OCI-M2 (cell line): ENCODE measurements around the gene PEBP1.

Experiments used
- DNase-seq: peaks from one replicate; lab custom pipeline; 2025; ENCODE audit not compliant: unreplicated experiment; lab: John Stamatoyannopoulos, UW

PEBP1 gene

GRCh38 chr12:118190266-118190665 is 54.3 kb downstream of the PEBP1 start:
- DNase-seq: no peak

GRCh38 chr12:118193477-118193876 is 57.6 kb downstream of the PEBP1 start:
- DNase-seq: no peak

DNA sequence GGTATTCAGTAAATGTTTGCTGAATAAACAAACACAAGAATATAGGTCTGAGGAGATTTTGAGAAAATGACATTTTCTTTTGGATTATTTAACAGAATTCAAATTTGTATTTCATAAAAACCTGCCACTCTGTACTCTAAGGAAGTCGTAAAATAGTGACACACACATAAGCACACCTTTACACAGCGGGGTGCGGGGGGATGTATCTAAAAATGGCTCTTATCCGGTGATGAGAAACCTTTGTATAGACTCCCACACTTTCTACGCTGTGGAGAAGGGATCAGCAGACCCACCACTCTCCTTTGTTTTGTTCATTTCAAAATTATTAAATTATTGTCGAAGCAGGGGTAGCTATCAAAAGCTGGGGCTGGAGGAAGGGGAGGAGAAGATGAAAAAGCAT is 58.0 kb downstream of the PEBP1 start:
- no peak for DNase-seq
